ENCODE measurements around the gene MKI67.

- TF ChIP-seq EZH2 (IDR thresholded peaks at IDR 0.05; ENCODE audit: borderline replicate concordance, control insufficient read depth, low read depth, low read length), result no peak
- TF ChIP-seq EGR1 (IDR thresholded peaks at IDR 0.05; ENCODE audit: borderline replicate concordance in 1 of 2, low read depth in 2 of 2, low read length in 2 of 2), result no peak
- no peak for TF ChIP-seq REST (IDR thresholded peaks at IDR 0.05; ENCODE audit: low read depth, low read length)
- TF ChIP-seq ZSCAN29 (IDR thresholded peaks at IDR 0.05), result no peak
- no peak for TF ChIP-seq YY1 (IDR thresholded peaks at IDR 0.05; ENCODE audit: low read depth, low read length)
- TF ChIP-seq, protein P1, sequence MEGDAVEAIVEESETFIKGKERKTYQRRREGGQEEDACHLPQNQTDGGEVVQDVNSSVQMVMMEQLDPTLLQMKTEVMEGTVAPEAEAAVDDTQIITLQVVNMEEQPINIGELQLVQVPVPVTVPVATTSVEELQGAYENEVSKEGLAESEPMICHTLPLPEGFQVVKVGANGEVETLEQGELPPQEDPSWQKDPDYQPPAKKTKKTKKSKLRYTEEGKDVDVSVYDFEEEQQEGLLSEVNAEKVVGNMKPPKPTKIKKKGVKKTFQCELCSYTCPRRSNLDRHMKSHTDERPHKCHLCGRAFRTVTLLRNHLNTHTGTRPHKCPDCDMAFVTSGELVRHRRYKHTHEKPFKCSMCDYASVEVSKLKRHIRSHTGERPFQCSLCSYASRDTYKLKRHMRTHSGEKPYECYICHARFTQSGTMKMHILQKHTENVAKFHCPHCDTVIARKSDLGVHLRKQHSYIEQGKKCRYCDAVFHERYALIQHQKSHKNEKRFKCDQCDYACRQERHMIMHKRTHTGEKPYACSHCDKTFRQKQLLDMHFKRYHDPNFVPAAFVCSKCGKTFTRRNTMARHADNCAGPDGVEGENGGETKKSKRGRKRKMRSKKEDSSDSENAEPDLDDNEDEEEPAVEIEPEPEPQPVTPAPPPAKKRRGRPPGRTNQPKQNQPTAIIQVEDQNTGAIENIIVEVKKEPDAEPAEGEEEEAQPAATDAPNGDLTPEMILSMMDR (IDR thresholded peaks at IDR 0.05 in 2 of 3, conservative IDR thresholded peaks at IDR 0.05 in 1 of 3; ENCODE audit: control insufficient read depth in 2 of 3, extremely low read depth in 1 of 3, insufficient read depth in 1 of 3, low read depth in 3 of 3, low read length in 3 of 3), result no peak
- no peak for TF ChIP-seq PBX3 (IDR thresholded peaks at IDR 0.05; ENCODE audit: insufficient replicate concordance, low read depth, low read length)
- TF ChIP-seq CREM (IDR thresholded peaks at IDR 0.05; ENCODE audit: low read depth), result no peak
- TF ChIP-seq, protein P2, sequence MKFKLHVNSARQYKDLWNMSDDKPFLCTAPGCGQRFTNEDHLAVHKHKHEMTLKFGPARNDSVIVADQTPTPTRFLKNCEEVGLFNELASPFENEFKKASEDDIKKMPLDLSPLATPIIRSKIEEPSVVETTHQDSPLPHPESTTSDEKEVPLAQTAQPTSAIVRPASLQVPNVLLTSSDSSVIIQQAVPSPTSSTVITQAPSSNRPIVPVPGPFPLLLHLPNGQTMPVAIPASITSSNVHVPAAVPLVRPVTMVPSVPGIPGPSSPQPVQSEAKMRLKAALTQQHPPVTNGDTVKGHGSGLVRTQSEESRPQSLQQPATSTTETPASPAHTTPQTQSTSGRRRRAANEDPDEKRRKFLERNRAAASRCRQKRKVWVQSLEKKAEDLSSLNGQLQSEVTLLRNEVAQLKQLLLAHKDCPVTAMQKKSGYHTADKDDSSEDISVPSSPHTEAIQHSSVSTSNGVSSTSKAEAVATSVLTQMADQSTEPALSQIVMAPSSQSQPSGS (IDR thresholded peaks at IDR 0.05; ENCODE audit: low read length), result no peak
These were observed 14.5 kb downstream of the MKI67 start for GRCh38 chr10:128111696-128112095.
